ENCODE data around the gene ELAVL4. TPM values are rescaled to one million over a fixed set of nuclear protein-coding genes. Genes with fewer than 3 reads are reported as not detected.

The ELAVL4 gene
- total RNA-seq, 1 donor from 2014 or later, result 2.5 TPM

DNA sequence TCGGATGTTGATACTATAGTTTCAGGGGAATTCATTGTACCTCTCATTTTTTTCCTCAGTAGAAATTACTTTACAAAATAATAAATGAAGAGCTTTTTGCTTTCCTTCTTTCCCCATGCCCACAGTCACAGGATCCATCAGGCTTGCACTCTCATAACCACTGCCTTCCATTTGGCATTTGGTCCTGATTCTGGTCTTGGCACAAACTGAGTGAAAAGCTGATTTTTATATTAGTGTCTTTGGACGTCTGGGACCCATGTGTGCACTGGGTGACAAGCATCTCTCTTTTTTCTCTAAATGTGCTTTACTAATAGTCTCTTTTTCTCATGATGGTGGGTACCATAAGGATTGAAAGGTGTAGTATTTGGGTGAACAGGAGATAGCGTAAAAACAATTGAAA, 2.8 kb downstream of the ELAVL4 start:
- H3K9me3 Mint-ChIP-seq, result no peaks in the 10 kb centered on the region
- TF ChIP-seq CTCF (conservative IDR thresholded peaks at IDR 0.05), result no peak
- no peak overlapping the region for H3K4me3 Mint-ChIP-seq
- no peak overlapping the region for H3K27ac Mint-ChIP-seq
- H3K27me3 Mint-ChIP-seq, result peaks cover 22% of the 10 kb centered on the region
- DNase-seq (ENCODE audit: extremely low spot score, unreplicated experiment), result no peak
- no peaks in the 10 kb centered on the region for H3K36me3 Mint-ChIP-seq
- H3K4me1 Mint-ChIP-seq (ENCODE audit: unreplicated experiment), result peaks cover 8% of the 10 kb centered on the region

DNA sequence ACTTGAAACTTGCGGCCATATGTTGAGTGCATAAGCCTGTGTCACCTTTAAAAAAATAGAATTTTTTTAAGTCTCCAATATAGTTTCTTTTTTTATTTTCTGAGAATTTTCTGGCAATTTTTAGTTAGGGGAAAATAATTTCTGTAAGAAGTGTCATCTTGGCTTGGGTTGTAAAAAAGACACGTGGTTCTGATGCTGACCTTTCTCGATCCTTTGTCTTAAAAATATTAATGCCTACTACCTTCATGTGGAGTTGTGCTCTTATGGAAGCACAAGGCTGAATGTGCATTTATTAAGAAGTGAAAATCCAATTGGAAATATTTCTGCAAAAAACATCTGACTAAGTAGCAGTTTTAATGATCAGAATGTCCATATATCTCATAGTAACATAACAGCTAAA, 3.5 kb downstream of the ELAVL4 start:
- Mint-ChIP-seq H3K27me3 (peaks cover 25% of the 10 kb centered on the region), H3K27ac (no peak overlapping the region), H3K4me3 (no peak overlapping the region), H3K9me3 (no peaks in the 10 kb centered on the region), H3K4me1 (ENCODE audit: unreplicated experiment) (peaks cover 8% of the 10 kb centered on the region), H3K36me3 (no peaks in the 10 kb centered on the region)
- no peak for TF ChIP-seq CTCF (conservative IDR thresholded peaks at IDR 0.05)
- DNase-seq (ENCODE audit: extremely low spot score, unreplicated experiment), result no peak

DNA sequence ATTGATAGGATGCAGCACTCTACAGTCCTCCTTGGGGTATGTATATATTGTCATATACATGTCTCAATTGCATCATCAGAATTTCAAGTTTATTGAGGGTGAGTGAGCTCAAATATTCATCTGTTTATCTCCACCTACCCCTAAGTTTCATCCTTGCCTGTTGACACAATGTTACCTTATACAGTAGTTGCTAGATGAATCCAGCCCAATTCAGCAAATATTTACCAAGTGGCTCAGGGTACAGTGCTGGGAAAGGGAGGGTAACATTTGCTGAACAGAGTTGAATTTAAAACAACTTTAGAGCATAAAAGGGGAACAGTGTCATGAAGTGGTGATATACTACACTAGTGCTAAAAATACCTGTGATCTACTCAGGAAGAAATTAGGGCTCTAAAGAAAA, 14.4 kb downstream of the ELAVL4 start:
- Mint-ChIP-seq H3K27ac (no peak overlapping the region), H3K4me3 (no peak overlapping the region), H3K4me1 (ENCODE audit: unreplicated experiment) (no peaks in the 10 kb centered on the region), H3K36me3 (no peaks in the 10 kb centered on the region), H3K9me3 (no peaks in the 10 kb centered on the region), H3K27me3 (peaks cover 31% of the 10 kb centered on the region)
- no peak for TF ChIP-seq CTCF (conservative IDR thresholded peaks at IDR 0.05)
- no peak for DNase-seq (ENCODE audit: extremely low spot score, unreplicated experiment)

GRCh38 chr1:50126927-50127715, 18.4 kb downstream of the ELAVL4 start:
- DNase-seq (ENCODE audit: extremely low spot score, unreplicated experiment), result no peak
- TF ChIP-seq CTCF (conservative IDR thresholded peaks at IDR 0.05), result no peak
- no peak overlapping the region for H3K27ac Mint-ChIP-seq

GRCh38 chr1:50129201-50129600, 20.5 kb downstream of the ELAVL4 start:
- no peak for DNase-seq (ENCODE audit: extremely low spot score, unreplicated experiment)
- Mint-ChIP-seq H3K27ac (no peak overlapping the region), H3K36me3 (no peaks in the 10 kb centered on the region), H3K4me3 (no peak overlapping the region), H3K4me1 (ENCODE audit: unreplicated experiment) (no peaks in the 10 kb centered on the region), H3K9me3 (no peaks in the 10 kb centered on the region), H3K27me3 (peaks cover 3% of the 10 kb centered on the region)
- no peak for TF ChIP-seq CTCF (conservative IDR thresholded peaks at IDR 0.05)

More at GRCh38 chr1:50126927-50127715, 18.4 kb downstream of the ELAVL4 start:
- peaks cover 9% of the 10 kb centered on the region for H3K27me3 Mint-ChIP-seq
- no peaks in the 10 kb centered on the region for H3K9me3 Mint-ChIP-seq
- no peak overlapping the region for H3K4me3 Mint-ChIP-seq
- no peaks in the 10 kb centered on the region for H3K4me1 Mint-ChIP-seq (ENCODE audit: unreplicated experiment)
- H3K36me3 Mint-ChIP-seq, result no peaks in the 10 kb centered on the region

All from type B pancreatic cell (in vitro differentiated cells).